OCI-M2 (cell line): ENCODE data around the gene APOBEC3B.
"Not testable (repeated sequence)": the region's sequence is repeated elsewhere in the genome, so short reads cannot be mapped to it uniquely, and the experiment has no call there.

ENCODE experiments used
- DNase-seq: peaks from one replicate; lab custom pipeline; 2025; ENCODE audit not compliant: unreplicated experiment; lab: John Stamatoyannopoulos, UW

APOBEC3B gene

DNA sequence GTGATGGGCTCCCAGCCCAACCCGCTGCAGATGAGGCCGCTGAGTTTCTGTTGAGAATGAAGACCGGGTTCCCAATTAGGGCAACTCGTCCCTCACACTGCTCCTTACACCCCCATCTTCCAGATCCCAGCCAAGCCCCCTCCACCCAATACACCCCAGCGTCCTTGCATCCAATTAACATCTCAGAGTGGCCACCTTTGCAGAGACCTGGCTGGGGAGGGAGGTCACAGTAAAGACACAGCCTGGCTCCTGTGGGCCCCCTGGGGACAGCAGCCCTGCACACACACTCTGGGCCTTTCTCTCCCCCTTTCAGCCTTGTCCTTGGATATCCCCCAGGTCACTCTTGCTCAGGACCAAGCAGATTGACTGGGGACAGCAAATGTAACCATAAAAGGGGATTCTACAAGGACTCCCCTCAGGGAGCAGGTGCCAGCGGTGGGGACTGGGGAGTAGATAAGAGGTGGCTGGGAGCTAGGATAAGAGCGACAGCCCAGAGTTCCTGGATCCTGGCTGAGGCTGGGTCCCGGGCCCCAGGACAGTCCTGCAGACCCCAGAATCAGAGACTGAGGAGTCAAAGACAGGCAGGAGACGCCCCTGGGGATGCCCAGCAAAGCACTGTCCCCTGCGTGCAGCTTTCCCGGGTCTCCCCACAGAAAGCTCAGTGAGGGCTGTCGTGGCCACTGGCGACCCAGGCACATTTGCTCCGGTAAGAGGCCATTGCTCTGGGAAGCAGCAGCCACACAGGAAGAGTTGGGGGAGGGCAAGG is 16.4 kb upstream of the APOBEC3B start:
- DNase-seq = no peak

DNA sequence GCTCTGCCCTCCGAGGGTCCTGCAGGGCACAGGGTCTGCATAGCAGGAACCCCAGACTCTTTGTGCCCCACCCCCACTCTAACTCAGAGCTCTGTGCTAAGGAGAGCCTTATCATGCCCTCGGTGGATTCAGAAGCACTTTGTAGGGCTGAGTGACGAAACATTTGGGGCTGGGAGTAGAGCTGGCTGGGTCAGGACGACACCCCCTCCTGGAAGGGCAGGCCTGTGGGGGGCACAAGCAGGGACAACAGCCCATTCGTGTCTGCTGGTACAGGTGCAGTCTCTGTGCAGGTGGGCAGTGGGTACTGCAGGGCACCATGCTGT is 15.8 kb upstream of the APOBEC3B start:
- DNase-seq = no peak

DNA sequence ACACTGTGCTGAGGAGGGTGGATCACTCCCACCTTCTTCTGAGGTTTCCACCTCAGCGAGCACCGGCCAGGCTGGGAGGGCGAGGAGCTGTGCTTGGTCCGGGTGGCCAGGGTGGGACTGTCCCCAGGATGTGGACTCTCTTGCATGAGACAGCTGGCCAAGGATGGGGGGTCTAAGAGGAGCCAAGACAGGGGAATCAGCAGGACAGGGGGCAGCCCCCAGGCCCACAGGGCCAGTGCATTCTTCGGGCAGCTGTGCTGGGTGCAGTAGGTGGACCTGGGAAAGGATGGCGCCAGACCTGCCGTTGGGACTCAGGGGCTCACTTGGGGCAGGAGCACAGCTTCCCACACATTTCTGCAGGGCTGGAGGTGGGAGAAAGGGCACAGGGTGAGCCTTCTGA is 15.2 kb upstream of the APOBEC3B start:
- no peak for DNase-seq

DNA sequence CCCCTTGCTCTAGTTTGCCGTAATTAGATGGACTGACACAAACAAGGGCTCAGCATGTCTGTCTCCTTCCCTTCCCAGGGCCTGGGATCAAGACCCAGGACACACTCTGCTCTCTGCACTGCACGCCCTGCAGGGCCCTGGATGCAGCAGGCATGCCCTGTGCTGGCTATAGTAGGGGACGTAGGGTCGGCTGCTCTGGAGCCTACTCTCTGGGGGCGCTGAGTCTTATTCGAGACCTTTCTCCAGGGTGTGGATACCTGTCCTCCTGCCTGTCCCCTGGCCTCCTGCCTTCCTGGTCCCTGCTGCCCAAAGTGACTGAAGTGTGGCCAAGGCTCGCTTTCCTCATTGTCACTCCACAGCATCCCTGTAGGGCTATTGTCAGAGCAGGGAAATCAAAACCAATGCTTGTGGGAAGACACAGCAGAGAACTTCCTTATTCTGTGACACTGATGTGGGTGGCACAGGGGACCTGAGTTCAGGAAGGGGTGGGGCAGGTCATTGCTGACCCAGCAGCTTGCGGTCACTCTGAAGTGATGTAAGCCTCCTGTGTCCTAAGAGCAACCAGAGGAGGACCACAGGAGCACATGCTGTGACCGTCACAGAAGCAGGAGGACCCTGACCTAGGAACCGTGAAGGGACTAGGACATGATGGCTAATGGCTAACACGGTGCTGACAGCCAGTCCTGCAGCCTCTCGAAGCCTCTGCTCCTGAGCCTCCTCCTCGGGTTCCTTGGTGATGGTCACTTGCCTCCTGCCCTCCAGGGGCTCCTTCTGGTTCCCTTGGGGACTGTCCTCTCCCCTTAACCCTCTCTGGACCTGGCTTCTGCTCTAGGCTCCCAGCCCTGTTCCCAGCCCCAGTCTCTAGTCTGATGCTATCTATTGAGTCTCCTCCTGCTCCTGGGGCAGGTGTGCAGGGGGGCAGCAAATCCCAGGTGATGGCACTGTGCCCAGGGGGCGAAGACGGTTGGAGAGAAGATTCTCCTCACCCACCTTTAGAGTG is 14.4 kb upstream of the APOBEC3B start:
- DNase-seq = no peak

GRCh38 chr22:38968801-38969200 is 13.3 kb upstream of the APOBEC3B start:
- DNase-seq = no peak

DNA sequence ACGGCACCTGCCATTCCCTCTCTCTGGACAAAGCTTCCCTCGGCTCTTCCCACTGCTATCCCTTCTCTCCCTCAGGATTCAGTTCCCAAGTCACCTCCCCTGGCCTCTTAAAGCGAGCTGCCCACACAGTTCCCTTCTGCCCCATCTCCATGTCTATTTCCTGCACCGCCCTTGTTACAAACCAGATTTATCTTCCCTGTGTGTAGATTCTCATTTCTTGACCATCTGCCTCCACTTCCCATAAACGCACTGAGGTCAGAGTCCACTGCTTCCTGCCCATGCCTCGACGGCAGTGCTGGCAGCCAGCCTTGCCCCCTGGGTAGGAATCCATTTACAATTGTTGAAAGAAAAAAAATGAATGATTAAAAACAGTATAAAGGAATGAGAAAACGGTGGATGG is 11.6 kb upstream of the APOBEC3B start:
- DNase-seq = no peak

GRCh38 chr22:38971202-38971601 is 10.9 kb upstream of the APOBEC3B start:
- DNase-seq = no peak

GRCh38 chr22:38971791-38972190 is 10.4 kb upstream of the APOBEC3B start:
- no peak for DNase-seq

GRCh38 chr22:38972558-38972957 is 9.6 kb upstream of the APOBEC3B start:
- DNase-seq = no peak

- no peak for DNase-seq
Measured at GRCh38 chr22:38973289-38974169, 8.6 kb upstream of the APOBEC3B start.

DNA sequence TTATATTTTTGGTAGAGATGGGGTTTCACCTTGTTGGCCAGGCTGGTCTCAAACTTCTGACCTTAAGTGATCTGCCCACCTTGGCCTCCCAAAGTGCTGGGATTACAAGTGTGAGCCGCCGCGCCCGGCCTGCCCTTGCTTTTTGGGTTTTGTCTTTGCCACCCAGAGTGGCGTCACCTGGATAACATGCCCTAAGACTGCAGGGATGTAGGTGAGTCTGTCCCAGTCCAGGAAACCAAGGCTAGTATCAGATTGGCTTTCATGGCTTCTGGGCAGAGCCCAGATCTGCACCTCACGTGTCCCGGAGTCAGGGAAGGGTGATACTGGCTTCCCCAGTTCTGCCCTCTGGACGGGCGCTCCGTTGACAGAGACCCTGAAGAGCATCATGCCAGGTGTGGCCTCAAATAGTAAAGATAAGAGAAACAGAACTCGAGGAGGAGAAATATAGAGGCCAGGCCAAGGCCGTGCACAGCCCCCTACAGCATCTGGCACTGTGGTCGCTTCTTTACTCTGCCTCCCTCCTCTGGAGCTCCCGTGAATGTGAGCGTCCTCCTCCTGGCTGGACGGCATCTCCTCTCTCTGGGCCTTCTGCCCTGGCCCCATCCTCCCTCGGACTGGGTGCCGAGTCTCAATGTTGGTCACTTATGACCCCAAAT is 7.8 kb upstream of the APOBEC3B start:
- DNase-seq = no peak

DNA sequence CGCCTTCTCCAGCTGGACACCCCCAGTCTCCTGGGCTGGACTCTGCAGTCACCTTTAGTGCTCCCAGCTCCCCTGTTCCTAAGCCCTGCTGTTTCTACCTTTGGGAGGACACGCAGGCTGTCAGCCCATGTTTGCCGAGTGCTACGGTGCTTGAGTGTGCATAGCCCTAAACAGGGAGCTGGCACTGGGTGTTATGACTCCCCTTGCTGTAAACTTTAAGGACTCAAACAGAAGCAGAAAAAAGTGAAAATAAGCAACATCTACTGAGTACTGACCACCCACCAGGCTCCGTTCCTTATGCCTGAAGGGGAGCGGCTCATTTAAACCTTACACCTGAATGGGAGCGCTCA is 7.3 kb upstream of the APOBEC3B start:
- DNase-seq = no peak

DNA sequence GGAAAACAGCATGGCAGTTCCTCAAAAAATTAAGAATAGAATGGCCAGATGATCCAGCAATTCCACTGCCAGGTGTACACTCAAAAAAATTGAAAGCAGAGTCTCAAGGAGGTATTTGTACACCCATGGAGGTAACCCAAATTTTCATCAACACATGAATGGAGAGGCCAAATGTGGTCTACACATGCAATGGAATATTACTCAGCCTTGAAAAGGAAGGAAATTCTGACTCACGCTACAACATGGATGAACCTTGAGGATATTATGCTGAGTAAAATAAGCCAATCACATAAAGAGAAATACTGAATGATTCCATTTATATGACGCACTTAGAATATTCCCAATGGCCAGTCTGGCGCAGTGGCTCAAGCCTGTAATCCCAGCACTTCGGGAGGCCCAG is 4.9 kb upstream of the APOBEC3B start:
- not testable (repeated sequence) for DNase-seq

DNA sequence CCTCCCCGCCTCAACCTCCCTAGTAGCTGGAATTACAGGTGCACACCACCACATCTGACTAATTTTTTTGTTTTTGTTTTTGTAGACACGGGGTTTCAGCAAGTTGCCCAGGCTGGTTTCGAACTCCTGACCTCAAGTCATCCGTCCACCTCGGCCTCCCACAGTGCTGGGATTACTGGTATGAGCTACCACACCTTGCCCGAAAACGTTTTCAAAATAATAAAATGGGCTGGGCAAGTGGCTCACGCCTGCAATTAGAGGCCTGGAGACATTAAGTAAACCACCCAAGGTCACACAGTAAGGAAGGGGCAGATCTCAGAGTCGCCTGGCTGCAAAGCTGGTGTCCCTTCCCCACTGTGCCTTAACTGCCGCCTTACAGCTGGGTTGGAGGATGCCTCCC is 1.6 kb upstream of the APOBEC3B start:
- DNase-seq = not testable (repeated sequence)

DNA sequence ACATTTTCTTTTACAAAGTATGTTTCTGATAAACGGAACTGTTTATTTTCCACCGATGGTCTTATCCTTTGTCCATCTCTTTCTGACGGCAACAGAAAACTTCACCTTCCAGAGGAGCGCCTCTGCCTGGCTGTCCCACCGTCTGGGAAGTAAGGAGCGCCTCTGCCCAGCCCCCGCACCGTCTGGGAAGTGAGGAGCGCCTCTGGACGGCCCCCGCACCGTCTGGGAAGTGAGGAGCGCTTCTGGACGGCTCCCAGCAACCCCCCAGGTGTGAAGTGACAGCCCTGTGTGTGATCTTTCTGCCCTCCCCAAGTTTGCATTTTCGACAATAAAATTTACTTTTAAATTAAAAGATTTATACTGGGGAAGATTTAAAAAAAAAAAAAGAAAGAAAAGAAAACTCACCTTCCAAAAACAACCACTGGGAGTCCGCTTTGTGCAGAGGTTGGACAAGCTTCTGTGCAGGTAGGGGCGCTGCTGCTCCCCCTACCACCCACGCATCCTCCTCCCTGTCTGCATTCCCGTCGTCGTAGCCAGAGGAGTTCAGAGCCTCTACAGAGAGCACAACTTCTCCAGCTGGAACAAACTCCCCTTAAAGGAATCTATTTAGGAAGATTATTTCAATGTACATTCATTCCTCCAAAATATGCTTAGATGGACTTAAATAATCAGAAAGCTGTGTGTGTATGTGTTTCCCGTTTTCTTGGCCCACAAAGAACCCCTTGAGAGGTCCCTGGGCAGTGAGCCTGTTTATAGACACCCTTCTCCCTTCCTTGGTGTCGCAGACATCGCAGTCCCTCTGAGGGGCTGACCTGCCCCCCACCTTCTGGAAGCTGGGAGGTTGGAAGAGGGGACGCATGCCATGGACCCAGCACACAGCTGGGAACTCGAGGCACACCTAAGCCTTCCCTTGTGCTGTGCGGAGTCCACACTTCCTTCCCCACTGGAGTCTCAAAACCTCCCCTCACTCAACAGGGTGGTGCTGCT is 849 bp upstream of the APOBEC3B start:
- DNase-seq = peak; percentile 20

DNA sequence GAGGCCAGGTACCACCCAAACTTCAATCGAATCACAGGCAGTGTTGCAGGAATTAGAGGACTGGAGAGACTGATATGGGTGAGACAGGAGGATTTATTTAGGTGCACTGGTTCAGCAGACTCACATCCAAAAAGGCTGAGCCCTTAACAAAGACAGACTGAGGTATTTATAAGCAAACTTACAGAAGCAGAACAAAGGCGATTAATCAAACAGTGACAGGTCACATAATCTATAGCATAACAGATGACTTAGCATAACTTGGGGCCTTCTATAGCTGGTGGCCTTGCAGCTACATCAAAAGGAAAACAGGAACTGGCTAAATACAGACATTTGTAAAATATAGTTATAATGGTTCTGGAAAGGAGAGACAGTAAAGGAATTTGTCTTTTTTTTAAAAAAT is 2.1 kb downstream of the APOBEC3B start:
- DNase-seq = peak; percentile 14

- not testable (repeated sequence) for DNase-seq
Measured at GRCh38 chr22:38984784-38985757, 2.9 kb downstream of the APOBEC3B start.

DNA sequence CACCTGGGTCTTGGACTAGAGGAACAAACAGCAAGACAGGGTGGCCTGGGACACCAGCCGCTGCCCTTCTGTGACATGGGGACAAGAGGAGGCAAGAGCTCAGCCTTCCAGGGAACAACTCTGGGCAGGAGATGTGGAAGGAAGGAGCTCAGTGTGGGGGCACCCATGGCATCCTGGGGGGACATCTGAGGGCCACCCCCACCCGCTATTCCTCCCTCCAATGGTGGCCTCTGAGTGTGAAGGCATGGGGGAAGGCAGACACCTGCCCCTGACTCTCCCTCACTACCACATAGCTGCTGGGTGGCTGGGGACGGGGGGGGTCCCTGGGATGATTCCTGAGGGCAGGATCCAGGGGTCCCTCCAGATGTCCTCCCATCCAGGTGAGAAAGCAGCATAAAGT is 4.5 kb downstream of the APOBEC3B start:
- no peak for DNase-seq
